ENCODE results near the gene NPSR1. TPM values are rescaled to one million over a fixed set of nuclear protein-coding genes. Genes with fewer than 3 reads are reported as not detected.

Gene NPSR1
- polyA plus RNA-seq, 3 donors = not detected

DNA sequence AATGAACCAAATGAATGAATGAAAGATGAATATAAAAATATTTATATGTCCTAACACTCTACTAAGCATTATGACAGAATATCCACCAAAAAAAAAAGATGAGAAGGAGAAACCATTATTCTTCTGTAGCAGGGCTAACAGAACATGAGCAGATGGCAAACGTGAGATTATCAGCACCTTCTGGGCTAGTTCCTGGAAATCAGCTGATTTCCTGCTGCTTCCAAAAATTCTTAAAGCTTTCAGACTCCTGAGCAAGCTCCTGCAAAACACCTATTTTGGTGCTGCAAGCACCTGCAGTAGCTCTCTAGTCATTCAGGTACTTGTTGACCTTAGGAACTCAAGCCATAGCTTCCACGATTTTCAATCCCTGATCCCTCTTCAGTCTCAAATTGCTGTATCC, 51.8 kb downstream of the NPSR1 start:
- no peak overlapping the region for H3K27ac ChIP-seq (ENCODE audit: low read depth, low read length)
- 44 to 58% (median 53%) methylated on average over 2 of the region's 2 CpGs for WGBS, 3 donors

GRCh38 chr7:34718867-34719266, 60.8 kb downstream of the NPSR1 start:
- no peak overlapping the region for H3K27ac ChIP-seq (ENCODE audit: low read depth, low read length)
- WGBS, 3 donors = 8 to 16% (median 16%) methylated on average over 1 of the region's 1 CpG

DNA sequence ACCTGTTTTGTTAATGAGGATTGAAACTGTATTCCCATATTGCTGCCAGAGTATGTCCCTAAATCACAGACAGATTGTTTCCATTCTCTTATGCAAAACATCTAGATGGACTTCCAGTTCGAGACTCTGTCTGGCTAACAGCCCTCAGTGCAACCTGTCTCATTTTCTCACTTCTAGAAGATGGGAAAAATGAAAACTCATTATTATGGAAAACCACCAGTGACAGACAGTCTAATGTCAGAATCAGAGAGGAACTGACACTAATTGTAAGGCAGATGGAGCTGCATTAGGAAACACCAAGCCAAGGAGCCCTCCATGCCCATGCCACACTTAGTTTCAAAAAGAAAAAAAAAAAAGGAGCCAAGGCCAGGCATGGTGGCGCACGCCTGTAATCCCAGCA, 61.6 kb downstream of the NPSR1 start:
- H3K27ac ChIP-seq (ENCODE audit: low read depth, low read length) = no peak overlapping the region
- WGBS, 3 donors = 88 to 96% (median 91%) methylated on average over 3 of the region's 3 CpGs

- no peak overlapping the region for H3K27ac ChIP-seq (ENCODE audit: low read depth, low read length)
Measured at GRCh38 chr7:34720289-34720688, 62.3 kb downstream of the NPSR1 start.

- H3K27ac ChIP-seq (ENCODE audit: low read depth, low read length) = no peak overlapping the region
Measured at GRCh38 chr7:34723338-34723737, 65.3 kb downstream of the NPSR1 start.

DNA sequence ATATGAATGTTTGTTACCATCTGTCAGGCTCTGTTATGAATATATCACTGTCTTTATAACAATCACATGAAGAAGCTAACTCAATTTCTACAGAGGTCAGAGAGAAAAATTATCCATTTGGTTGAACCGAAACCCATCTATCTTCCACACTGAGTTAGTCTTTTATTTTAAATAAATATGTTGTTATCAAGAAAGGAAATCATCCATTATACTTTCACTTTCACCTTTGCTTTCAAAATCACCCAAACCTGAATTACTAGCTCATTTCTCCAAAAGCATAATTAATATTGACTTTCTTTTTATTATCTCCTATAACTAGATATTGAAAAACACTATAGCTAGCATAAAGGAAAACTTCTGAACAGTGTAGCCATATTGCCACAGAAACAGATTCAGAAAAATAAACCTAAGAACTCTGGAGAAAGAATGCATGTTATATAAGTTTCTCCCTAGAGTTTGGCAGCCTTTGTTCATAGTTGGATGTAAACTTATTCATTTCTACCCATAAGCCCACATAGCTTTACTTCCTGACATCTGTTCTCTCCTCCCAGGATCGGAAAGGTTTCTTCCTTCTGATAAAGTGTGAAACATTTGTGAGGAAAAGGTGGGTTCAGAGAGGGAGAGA, 66.0 kb downstream of the NPSR1 start:
- no peak overlapping the region for H3K27ac ChIP-seq (ENCODE audit: low read depth, low read length)
- 40 to 45% (median 40%) methylated on average over 2 of the region's 2 CpGs for WGBS, 3 donors

DNA sequence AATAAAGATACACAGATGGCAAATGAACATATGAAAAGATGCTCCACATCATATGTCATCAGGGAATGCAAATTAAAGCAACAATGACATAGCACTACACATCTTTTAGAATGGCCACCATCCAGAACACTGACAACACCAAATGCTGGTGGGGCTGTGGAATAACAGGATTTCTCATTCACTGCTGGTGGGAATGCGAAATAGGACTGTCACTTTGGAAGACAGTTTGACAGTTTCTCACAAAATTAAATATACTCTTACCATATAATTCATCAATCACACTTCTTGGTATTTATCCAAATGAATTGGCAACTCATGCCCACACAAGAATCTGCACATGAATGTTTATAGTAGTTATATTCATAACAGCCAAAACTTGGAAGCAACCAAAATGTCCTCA, 68.2 kb downstream of the NPSR1 start:
- WGBS, 3 donors = 83 to 92% (median 90%) methylated on average over 1 of the region's 1 CpG
- H3K27ac ChIP-seq (ENCODE audit: low read depth, low read length) = no peak overlapping the region

- 86 to 89% (median 88%) methylated on average over 2 of the region's 2 CpGs for WGBS, 3 donors
- H3K27ac ChIP-seq (ENCODE audit: low read depth, low read length) = no peak overlapping the region
Measured at GRCh38 chr7:34727464-34727995, 69.5 kb downstream of the NPSR1 start.

DNA sequence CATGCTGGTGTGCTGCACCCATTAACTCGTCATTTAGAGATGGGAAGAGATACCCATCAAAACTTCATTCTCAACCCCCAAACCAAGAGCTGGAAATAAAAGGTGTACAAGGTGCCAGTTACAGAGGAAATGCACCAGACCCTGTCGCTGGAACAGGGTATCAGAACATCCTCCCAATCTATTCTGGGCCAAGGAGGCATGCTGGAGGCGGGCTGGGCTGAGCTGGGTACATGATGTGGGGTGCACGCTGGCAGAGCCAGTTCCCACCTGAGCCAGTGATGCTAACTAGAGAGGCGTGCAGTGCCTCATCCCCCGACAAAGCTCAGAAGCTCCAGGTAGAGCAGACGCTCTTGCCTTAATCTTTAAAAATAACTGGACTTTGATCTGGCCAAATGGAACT, 70.1 kb downstream of the NPSR1 start:
- no peak overlapping the region for H3K27ac ChIP-seq (ENCODE audit: low read depth, low read length)
- WGBS, 3 donors = 80 to 86% (median 81%) methylated on average over 7 of the region's 7 CpGs

DNA sequence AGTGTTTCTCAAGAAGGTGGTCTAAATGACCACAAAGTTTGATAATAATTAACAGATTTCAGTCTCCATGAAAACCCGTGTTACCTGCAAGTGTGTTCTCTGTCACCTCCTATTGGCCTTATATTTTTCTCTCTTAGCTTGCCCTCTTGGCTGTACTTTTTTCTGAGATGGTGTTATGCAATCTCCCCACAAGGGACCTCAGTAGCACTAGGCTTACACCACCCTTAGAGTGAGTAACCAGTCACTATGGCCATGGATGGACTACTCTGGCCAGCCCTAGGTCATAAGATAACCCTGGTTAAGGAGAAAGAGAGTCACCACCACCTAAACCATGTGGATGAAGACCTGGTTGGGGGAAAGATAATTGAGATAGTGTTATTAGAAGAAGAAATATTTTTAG, 76.8 kb downstream of the NPSR1 start:
- H3K27ac ChIP-seq (ENCODE audit: low read depth, low read length) = no peak overlapping the region
- 93 to 96% (median 94%) methylated on average over 1 of the region's 1 CpG for WGBS, 3 donors

DNA sequence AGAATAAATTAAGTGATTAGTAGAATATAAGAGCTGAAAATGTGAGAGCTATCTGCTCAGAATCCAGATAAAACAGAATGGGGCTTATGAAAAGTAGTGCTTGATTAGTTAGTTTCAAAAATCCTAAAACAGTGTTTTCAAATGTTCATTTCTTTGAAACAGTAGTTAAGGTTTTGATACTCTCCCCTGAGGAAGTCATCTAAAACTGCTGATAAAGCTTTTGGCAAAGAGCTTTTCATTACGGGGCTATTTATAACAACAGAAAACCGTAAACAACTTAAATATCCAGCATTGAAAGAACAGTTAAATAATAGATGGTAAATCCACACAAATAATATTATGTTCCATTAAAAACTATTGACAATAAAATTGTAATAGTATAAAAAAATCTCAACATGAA, 77.5 kb downstream of the NPSR1 start:
- 15 to 43% (median 18%) methylated on average over 2 of the region's 2 CpGs for WGBS, 3 donors
- no peak overlapping the region for H3K27ac ChIP-seq (ENCODE audit: low read depth, low read length)

- no peak overlapping the region for H3K27ac ChIP-seq (ENCODE audit: low read depth, low read length)
- WGBS, 3 donors = 69 to 74% (median 74%) methylated on average over 5 of the region's 5 CpGs
Measured at GRCh38 chr7:34739651-34740300, 81.8 kb downstream of the NPSR1 start.

DNA sequence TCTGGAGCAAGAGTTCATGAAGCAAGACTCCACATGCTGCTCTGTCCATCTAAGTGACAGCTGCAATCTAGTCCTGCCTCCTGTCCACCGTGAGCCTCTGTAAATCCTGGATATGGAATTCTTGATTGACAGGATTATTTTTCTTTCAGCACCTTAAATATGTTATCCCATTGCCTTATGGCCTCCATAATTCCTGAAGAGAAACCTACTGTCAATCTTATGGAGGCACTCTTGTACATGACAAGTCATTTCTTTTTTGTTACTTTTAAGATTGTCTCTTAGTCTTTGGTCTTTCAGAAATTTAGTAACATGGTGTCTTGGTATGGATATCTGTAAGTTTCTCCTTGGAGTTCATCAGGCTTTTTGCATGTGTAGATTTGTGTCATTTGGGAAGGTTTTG, 82.8 kb downstream of the NPSR1 start:
- 62 to 87% (median 75%) methylated on average over 1 of the region's 1 CpG for WGBS, 3 donors

GRCh38 chr7:34747176-34747781, 89.3 kb downstream of the NPSR1 start:
- 75 to 91% (median 86%) methylated on average over 8 of the region's 8 CpGs for WGBS, 3 donors
- no peak overlapping the region for H3K27ac ChIP-seq (ENCODE audit: low read depth, low read length)

More for the DNA sequence above, 82.8 kb downstream of the NPSR1 start:
- no peak overlapping the region for H3K27ac ChIP-seq (ENCODE audit: low read depth, low read length)

- no peak overlapping the region for H3K27ac ChIP-seq (ENCODE audit: low read depth, low read length)
- 17 to 55% (median 49%) methylated on average over 8 of the region's 8 CpGs for WGBS, 3 donors
Measured at GRCh38 chr7:34747867-34748727, 90.1 kb downstream of the NPSR1 start.

DNA sequence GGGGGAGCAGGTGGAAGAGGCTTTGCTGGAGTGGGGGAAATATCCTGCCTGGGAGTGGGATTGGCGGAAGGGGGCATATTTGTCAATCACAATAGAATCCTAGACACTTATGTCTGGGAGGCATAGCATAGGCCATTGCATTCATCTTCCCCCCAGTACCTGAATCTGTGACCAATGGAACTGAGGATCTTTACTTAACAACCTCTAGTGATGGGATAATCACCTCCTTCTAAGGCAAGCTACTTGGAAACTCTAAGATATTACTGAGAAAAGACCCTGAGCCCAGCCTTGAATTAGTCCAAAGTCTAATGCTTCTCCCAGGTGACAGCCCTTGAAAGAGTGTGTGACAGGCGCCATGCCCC, 90.7 kb downstream of the NPSR1 start:
- no peak overlapping the region for H3K27ac ChIP-seq (ENCODE audit: low read depth, low read length)

GRCh38 chr7:34749446-34749845, 91.4 kb downstream of the NPSR1 start:
- H3K27ac ChIP-seq (ENCODE audit: low read depth, low read length) = no peak overlapping the region
- 96 to 98% (median 97%) methylated on average over 2 of the region's 2 CpGs for WGBS, 3 donors

More for the DNA sequence above, 90.7 kb downstream of the NPSR1 start:
- 85 to 91% (median 91%) methylated on average over 2 of the region's 2 CpGs for WGBS, 3 donors

GRCh38 chr7:34750209-34750608, 92.2 kb downstream of the NPSR1 start:
- WGBS, 3 donors = 95 to 99% (median 96%) methylated on average over 8 of the region's 8 CpGs
- no peak overlapping the region for H3K27ac ChIP-seq (ENCODE audit: low read depth, low read length)

DNA sequence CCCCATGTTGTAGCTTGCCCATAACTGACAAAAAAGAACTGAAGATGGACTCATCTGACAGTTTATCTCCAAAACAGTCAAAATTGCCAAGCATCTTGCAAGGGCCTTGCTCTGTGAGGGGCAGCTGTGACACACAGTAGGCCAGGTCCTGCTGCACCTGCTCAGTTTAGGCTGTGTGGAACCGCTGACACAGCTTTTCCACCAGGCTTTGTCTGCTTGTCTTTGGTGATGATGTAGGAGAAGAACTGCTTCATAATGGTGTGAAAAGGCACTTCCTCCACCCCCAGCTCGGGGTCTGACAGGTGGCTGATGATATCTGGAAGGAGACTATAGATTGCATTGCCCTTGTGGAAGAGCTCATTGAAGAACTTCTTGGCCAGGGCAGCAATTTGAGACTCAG, 92.6 kb downstream of the NPSR1 start:
- WGBS, 3 donors = 76 to 88% (median 82%) methylated on average over 2 of the region's 2 CpGs
- no peak overlapping the region for H3K27ac ChIP-seq (ENCODE audit: low read depth, low read length)
